ENCODE measurements around the gene DSG1.
"Not testable (repeated sequence)": the region's sequence is repeated elsewhere in the genome, so short reads cannot be mapped to it uniquely, and the experiment has no call there.

DSG1 gene

DNA sequence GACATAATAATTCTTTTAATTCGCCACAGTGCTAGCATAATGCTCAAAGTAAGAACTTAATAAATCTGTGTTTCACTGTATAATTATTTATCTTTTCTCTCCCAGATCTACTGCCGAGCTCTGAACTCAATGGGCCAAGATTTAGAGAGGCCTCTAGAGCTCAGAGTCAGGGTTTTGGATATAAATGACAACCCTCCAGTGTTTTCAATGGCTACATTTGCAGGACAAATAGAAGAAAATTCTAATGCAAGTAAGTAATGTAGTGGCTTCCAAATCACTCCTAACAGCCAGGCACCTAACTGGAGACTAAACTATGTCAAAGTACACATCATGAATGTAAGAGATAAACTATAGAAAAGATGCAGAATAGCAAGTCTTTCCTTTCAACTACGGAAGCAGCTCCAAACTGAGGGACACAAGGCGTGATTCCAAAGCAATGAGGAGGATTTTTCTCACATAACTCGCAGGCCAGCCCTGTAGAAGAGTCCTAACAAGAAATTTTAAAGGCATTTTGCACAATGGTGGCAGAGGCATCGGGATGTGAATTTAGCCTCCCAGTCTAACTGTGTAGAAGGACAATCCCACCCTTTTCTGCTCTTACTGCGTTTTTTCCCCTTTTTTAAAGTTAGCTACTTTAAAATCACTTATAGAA, 12.0 kb downstream of the DSG1 start:
- FAIRE-seq (no peak), DNase-seq (ENCODE audit: insufficient read length, low spot score) (no peak)

DNA sequence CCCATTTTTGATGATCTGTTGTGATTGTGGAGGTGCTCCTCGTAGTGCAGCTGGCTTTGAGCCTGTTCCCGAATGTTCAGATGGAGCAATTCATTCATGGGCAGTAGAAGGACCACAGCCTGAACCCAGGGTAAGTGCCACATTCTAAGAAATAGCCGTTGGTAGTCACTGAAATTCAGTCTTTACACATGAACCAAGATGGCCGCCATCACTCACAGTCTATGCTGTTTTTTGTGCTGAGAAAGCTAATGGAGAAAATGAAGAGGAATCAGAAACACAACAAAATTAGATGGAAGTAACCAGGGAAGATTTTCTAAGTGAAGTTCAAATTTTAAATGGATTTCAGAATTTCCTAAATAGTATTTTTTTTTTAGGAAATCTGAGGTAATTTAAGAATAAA, 25.5 kb downstream of the DSG1 start:
- FAIRE-seq = no peak
- DNase-seq (ENCODE audit: insufficient read length, low spot score) = no peak

DNA sequence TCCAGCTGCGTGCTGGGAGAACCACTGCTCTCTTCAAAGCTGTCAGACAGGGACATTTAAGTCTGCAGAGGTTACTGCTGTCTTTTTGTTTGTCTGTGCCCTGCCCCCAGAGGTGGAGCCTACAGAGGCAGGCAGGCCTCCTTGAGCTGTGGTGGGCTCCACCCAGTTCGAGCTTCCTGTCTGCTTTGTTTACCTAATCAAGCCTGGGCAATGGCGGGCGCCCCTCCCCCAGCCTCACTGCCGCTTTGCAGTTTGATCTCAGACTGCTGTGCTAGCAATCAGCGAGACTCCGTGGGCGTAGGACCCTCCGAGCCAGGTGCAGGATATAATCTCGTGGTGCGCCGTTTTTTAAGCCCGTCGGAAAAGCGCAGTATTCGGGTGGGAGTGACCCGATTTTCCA, 35.4 kb downstream of the DSG1 start:
- DNase-seq (ENCODE audit: insufficient read length, low spot score); FAIRE-seq: not testable (repeated sequence)

DNA sequence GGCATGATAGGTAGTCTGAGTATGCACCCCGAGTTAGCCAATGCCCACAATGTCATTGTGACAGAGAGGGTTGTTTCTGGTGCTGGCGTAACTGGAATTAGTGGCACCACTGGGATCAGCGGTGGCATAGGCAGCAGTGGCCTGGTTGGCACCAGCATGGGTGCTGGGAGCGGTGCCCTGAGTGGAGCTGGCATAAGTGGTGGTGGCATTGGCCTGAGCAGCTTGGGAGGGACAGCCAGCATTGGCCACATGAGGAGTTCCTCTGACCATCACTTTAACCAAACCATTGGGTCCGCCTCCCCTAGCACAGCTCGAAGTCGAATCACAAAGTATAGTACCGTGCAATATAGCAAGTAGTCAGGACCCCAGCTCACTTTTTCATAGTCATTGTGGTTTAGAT, 37.0 kb downstream of the DSG1 start:
- FAIRE-seq (no peak), DNase-seq (ENCODE audit: insufficient read length, low spot score) (no peak)

DNA sequence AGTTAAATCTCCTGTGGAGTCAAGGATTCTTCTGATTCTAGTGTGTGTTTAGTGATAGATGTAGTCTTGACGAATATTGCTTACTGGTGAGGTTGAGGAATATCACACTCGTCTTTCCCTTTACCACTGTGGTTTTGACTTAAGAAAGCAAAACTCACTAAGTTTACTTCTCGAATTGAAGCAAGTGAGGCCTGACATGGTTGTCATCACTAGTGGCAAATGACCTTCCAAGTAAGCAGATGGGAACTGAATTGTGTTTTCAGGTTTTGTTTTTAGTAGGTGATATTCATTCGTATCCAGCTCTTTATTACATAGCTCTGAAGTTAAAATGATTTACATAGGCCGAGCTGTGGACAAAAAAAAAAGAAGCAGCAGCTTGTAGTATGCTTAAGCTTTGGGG, 38.1 kb downstream of the DSG1 start:
- no peak for FAIRE-seq
- DNase-seq (ENCODE audit: insufficient read length, low spot score) = no peak

DNA sequence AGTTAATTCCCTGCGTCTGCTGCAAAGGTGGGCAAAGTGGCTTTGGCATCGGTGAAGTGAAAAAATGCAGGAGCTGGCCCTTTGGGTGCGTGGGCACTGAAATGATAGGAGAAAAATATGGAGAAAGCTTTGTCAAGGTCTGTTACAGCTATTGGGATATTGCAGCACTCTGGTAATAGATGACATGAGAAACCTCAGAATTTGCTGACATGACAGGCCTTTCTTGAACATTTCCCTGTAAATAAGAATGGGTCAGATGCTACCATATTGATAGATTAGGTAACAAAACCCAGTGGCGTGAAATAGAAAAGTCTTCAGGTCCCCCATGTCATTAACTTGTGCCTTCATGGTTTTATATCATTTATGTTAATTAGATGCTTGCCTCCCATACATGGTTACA, 46.2 kb downstream of the DSG1 start:
- FAIRE-seq (no peak), DNase-seq (ENCODE audit: insufficient read length, low spot score) (no peak)

DNA sequence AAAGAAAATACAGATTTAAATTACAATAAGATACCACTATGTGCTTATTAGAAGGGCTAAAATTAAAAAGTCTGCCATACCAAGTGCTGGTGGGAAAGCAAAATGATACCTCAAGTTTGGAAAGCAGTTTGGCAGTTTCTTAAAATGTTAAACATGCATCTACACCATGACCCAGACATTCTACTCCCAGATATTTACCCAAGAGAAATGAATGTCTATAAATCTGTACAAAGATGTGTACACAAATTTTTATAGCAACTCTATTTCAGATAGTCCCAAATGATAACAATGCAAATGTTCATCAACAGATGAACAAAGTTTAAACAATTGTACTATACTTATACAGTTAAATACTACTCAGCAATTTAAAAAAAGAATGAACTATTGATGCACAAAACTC, 51.5 kb downstream of the DSG1 start:
- FAIRE-seq = no peak
- DNase-seq (ENCODE audit: insufficient read length, low spot score) = no peak

DNA sequence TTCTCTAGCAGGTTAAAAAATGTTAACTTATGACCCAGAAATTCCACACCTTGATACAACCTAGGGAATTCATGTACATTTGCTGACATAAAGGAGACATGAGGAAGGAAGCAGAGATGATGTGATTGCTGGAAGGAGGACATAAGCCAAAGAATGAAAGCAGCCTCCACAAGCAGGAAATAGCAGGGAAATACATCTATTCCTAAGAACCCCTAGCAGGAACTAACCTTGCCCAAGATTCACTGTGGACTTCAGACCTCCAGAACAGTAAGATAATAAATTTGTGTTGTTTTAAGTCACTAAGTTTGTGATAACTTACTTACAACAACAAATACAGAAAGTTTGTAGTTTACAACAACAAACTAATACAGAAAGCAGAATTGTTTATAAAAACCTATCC, 54.0 kb downstream of the DSG1 start:
- DNase-seq (ENCODE audit: insufficient read length, low spot score) = no peak
- no peak for FAIRE-seq

DNA sequence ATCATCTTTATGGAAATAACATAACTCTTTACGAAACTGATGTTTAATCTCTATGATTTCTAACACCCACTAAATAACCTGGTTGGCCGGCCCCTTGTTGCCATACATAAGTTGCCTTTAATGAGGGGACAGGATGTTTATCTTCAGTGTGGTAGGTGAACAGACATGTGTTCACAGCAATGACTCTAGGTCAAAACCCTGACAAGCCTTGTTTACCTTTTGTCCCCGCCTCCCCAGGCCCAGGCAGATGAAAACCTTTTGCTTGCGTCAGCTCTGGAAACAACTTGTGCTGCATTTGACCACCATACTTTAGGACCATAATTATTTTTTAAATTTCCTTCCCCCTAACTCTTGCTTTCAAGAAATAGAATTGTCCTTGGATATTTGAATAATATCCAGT, 55.7 kb downstream of the DSG1 start:
- no peak for DNase-seq (ENCODE audit: insufficient read length, low spot score)
- FAIRE-seq = no peak

DNA sequence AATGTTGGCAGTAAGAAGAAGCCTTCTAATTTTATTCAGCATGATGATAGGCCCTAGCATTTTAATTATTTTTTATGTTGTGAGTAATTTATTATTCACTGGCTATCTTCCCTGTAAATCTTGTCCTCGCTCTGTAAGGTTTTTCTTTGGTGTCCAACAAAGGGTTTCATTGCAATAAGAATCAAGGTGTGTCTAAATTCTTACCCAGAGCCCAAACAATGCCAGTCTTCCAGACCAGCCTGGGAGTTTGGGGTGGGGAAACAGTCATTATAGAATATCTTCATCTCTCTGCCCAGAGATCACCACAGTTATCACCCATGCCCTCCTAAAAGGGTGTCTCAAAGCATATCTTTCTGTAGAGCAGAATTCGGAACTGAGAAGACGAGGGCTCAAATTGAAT, 58.5 kb downstream of the DSG1 start, which contains the start of gene DSG4:
TSS of gene DSG4 (plus strand) at position 301 of the 400 bp plus-strand sequence. CDS start 135 bp downstream, outside the sequence.
- DNase-seq (ENCODE audit: insufficient read length, low spot score) (no peak), FAIRE-seq (no peak)

DNA sequence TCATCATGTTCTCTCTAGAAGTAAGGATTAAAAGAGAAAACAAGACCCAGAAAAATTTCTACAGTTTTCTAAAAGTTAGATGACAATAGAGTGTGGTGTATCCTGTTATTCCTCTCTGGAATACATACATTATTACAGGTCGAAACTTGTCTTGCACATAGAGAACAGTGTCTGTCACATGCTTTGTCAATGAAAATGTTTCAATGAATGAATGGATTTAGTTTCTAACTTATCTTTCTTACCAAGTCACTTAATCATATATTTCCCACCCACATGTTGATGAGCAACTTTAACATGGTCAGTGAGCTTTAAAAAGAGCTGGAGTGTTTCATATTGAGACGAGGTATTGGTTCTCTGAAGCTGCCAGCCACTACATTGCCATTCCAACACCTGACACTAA, 63.0 kb downstream of the DSG1 start:
- DNase-seq (ENCODE audit: insufficient read length, low spot score) = no peak
- no peak for FAIRE-seq

DNA sequence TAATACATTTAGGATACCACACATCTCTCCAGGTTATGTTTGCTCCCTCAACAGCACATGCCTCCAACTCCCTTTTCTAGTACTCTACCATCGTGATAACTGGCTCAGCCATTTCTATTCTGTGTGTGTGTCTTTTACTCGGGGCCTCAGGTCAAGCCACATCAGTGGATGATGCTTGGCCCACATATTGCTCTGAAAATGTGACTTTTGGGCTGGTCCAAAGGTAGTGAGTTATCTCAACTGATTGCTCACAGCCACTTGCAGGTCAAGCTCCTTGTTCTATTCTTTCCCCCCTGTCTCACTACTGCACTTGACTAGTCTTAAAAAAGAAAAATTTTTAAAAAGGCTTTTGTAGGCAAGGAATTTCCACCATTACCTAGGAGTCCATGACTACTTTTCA, 64.1 kb downstream of the DSG1 start:
- DNase-seq (ENCODE audit: insufficient read length, low spot score) (no peak), FAIRE-seq (no peak)

DNA sequence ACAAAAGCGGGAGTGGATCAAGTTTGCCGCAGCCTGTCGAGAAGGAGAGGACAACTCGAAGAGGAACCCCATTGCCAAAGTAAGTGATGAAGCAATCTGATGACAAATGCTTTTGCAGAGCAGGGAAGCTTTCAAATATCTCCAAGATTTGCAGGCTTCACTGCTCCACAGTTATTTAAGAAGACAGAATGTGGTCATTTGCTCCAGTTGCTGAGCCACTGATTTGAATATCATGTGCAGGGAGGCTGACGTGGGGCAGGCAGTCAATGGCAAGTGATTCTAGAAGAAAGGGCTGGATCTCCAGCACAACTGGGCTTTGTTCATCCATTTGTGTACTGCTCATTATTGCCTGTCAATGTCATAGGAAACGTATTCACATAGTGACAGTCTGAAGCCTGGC, 68.8 kb downstream of the DSG1 start:
- FAIRE-seq = no peak

DNA sequence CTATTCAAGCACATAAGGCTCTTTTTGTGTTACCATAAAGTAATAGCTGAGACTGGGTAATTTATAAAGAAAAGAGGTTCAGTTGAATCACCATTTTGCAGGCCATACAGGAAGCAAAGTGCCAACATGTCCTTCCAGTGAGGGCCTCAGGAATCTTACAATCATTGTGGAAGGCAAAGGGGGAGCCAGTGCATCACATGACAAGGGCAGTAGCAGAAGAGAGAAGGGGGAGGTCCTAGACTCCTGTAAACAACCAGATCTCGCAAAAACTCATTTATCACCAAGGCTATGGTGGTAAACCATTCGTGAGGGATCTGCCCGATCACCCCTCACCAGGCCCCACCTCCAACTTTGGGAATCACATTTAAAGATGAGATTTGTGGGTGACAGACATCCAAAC, 75.3 kb downstream of the DSG1 start:
- no peak for FAIRE-seq
- no peak for DNase-seq (ENCODE audit: insufficient read length, low spot score)

More for the DNA sequence above, 68.8 kb downstream of the DSG1 start:
- no peak for DNase-seq (ENCODE audit: insufficient read length, low spot score)

DNA sequence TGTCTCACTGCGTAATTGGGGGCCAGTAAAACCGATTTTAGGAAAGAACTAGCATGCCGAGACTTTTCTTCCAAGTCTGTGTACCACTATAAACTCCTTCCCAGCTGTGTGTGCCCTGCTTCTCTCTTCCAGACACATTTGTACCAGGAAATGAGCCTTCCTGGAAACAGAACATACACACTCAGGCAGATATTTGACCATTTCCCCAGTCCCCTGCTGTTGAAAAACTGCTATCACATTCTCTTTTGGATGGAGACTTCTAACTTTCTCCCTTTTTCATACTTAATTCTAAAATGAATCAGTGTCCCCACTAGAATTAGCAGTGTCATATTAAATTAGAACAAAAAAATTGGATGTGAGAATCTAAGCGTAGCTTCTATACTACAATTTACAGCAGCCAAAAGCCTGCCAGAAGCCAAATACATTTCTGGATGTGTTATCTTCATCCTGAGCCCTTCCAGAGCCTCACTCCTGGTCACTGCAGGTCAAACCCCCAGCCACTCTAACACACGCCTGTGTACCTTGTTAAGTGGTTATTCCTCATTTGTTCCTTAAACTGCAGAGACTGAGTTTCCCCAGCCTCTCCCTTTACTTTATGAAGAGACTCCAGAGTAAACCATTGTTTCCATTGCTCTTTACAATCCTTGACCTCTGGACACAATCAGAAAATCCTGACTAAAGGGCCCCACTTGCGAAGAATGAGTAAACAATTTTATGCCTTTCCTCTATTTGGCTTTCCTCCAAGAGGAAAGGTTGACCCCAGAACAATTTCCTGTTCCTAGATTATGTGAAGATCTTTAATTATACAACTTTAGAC, 79.0 kb downstream of the DSG1 start:
- DNase-seq (ENCODE audit: insufficient read length, low spot score) (no peak), FAIRE-seq (no peak)

DNA sequence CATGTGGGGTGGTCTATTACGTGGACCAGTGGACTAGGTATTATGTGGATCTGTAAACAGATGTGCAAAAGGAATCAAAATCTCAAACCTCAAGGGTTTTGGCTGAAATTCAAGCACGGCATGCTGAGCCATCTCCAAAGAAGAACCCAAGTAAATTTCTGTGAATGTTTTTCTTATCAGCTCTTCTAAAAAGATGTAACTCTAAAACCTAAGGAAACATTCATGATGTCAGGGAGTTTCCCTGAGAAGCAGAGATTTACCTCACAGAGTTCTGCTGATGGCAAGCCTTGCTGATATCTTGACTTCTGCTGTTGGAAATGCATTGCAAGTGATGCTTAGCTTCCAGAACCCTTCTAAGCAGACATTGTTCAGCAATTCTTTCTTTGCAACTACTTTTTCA, 80.2 kb downstream of the DSG1 start:
- DNase-seq (ENCODE audit: insufficient read length, low spot score) = no peak
- no peak for FAIRE-seq

DNA sequence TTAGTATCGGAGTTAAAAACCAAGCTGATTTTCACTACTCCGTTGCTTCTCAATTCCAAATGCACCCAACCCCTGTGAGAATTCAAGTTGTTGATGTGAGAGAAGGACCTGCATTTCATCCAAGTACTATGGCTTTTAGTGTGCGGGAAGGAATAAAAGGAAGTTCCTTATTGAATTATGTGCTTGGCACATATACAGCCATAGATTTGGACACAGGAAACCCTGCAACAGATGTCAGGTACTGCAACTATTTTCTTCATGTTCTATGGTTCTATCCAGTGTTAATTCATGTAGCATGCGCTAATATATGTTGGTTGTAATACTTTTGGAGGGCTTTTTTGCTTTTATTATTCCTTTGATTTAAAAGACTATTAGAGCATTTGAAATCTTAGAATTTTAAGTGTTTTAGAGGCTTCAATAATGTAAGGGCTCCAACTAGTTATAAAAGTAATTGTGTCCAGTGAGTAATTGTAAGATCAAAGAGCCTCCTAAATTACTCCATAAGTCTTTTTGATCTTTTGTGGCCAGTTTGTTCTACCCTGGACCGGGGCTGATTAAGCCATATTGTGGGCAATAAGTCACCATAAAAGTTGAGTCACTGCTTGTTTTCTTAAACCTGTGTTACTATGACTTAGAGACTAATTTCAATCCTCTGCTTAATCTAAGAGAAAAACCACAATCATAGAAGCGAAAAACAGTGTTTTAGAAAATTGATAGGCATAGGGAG, 81.5 kb downstream of the DSG1 start:
- FAIRE-seq = no peak

DNA sequence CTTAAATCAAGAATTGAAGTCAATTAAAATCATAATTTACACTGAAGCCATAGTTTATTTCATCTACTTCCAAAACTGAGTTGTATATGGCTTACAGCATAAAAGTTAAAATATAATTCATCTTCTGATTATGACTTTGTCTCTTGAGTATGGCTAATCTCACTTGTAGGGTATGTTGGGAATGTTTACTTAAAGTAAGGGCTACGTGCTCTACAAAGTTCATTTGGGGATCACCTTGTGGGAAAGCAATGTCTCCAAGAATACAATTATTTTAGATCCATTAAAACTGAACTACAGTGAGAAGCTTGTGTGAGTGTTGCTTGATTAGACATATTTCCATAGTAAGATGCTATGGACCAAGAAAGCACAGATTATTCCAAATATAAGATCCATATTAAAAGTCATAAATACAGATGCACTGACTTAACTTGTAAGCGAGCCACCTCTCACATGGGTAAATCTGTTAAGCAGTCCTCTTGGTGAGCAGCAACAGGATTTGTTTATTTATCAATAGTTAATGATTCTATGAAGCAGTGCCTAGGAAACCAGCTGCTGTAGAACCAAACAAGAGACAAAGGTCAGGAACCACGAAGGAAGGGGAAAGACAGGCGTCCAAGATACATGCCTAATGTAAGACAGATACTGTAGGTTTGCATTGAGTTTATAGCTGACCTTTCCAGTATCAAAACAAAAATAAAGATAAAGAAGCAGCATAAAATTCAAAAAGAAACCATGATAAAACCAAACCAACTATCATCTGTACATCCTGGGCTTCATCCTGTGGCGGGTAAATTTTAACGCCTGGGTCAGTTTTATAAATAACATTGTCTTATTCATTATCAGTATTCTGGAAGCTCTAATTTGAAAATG, 83.4 kb downstream of the DSG1 start:
- DNase-seq (ENCODE audit: insufficient read length, low spot score) = no peak
- FAIRE-seq = no peak

More for the DNA sequence above, 81.5 kb downstream of the DSG1 start:
- no peak for DNase-seq (ENCODE audit: insufficient read length, low spot score)

DNA sequence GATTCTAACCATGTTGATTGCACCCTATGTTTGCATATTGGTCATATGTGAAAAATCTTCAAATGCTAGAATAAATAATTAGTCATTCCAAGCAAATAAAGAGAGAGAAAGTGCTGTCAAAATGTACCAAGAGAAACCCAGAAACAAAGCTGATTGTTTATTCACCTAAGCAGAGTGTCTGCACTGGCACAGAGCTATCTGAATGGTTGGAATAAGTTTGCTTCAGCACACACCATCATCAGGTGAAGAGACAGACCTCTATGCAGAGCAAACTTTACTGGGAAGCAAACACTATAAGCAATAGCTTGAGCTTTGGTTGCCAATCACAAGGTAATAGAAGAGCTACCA, 84.0 kb downstream of the DSG1 start:
- DNase-seq (ENCODE audit: insufficient read length, low spot score) (no peak), FAIRE-seq (no peak)

DNA sequence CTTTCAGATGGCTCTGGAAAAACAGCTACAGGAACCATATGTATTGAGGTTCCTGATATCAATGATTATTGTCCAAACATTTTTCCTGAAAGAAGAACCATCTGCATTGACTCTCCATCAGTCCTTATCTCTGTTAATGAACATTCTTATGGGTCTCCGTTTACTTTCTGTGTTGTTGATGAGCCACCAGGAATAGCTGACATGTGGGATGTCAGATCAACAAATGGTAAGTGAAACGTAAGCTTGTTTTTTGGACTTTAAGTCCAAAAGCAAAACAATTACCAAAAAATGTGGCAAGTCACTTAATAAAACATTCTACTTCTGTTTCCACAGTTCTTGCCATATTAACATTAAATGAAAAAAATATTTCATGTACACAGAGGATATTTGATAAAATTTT, 85.4 kb downstream of the DSG1 start:
- FAIRE-seq = no peak

More for the DNA sequence above, 85.4 kb downstream of the DSG1 start:
- DNase-seq (ENCODE audit: insufficient read length, low spot score) = no peak
